Ovary (tissue), 3 donors: ENCODE measurements around the gene TRAF1.

Experiments used
- CTCF ChIP-seq, 3 donors: fragments of 450-650 bp in 2 of 3; fragments of 200-600 bp in 1 of 3; IDR thresholded peaks; one replicate each; pipeline versions ENCODE4 v1.5.1 to v1.8.0; 2016 to 2022; ENCODE audit warnings: antibody characterized with exemption in 3 of 3, mild to moderate bottlenecking in 1 of 3
- POLR2A ChIP-seq: fragments of 450-650 bp; IDR thresholded peaks from one replicate; pipeline ENCODE4 v1.6.1; 2017; ENCODE audit warnings: antibody characterized with exemption, mild to moderate bottlenecking, moderate library complexity
- donor health status: DM: no; HTN: no; CAD: no.

GRCh38 chr9:120865176-120865575 is 61.4 kb downstream of the TRAF1 start:
- no peak for TF ChIP-seq POLR2A
- TF ChIP-seq CTCF (IDR thresholded peaks at IDR 0.05) = no peak
